SK-N-SH treated with all-trans-retinoic acid at 6 μM for 48 hours (cell line): ENCODE results near the gene COPS9.

Experiments
- ATAC-seq: fragments of 200-7000 bp; cut with Tn5 transposase; 3 replicates; pipeline ENCODE4 v1.9.1; 2020; ENCODE audit warnings: mild to moderate bottlenecking, moderate library complexity
- ARNTL ChIP-seq: fragments of 450-650 bp; formaldehyde crosslinking; IDR thresholded peaks from 2 replicates; pipeline ENCODE4 v1.5.0; 2020; ENCODE audit warnings: low read depth, mild to moderate bottlenecking, moderate library complexity, borderline replicate concordance
- BACH2 ChIP-seq: fragments of 250-450 bp; sonication (Bioruptor Pico); IDR thresholded peaks from 2 replicates; pipeline ENCODE4 v1.9.0; 2021; ENCODE audit warnings: mild to moderate bottlenecking, borderline replicate concordance
- CSRNP3 ChIP-seq: fragments of 250-450 bp; sonication (Bioruptor Pico); IDR thresholded peaks from 2 replicates; pipeline ENCODE4 v1.5.1; 2021; ENCODE audit warnings: mild to moderate bottlenecking, moderate library complexity
- ESRRG ChIP-seq: fragments of 250-450 bp; sonication (Bioruptor Pico); IDR thresholded peaks from 2 replicates; pipeline ENCODE4 v1.6.1; 2021; ENCODE audit warnings: mild to moderate bottlenecking
- GLIS3 ChIP-seq: fragments of 250-450 bp; sonication (Bioruptor Pico); IDR thresholded peaks from 2 replicates; pipeline ENCODE4 v1.5.0; 2020; ENCODE audit warnings: mild to moderate bottlenecking, moderate library complexity
- PATZ1 ChIP-seq: fragments of 250-450 bp; sonication (Bioruptor Pico); IDR thresholded peaks from 2 replicates; pipeline ENCODE4 v1.8.0; 2020; ENCODE audit warnings: mild to moderate bottlenecking, moderate library complexity, borderline replicate concordance
- POU6F1 ChIP-seq: fragments of 250-450 bp; sonication (Bioruptor Pico); IDR thresholded peaks from 2 replicates; pipeline ENCODE4 v1.8.0; 2021; ENCODE audit warnings: low read depth, mild to moderate bottlenecking, moderate library complexity, borderline replicate concordance
- PPARA ChIP-seq: fragments of 250-450 bp; sonication (Bioruptor Pico); IDR thresholded peaks from 2 replicates; pipeline ENCODE4 v1.5.0; 2020; ENCODE audit warnings: mild to moderate bottlenecking, borderline replicate concordance
- RARB ChIP-seq: fragments of 250-450 bp; sonication (Bioruptor Pico); IDR thresholded peaks from 2 replicates; pipeline ENCODE4 v1.8.0; 2021; ENCODE audit warnings: mild to moderate bottlenecking, moderate library complexity
- SNAI2 ChIP-seq: fragments of 250-450 bp; sonication (Bioruptor Pico); IDR thresholded peaks from 2 replicates; pipeline ENCODE4 v1.5.0; 2020; ENCODE audit warnings: mild to moderate bottlenecking, moderate library complexity
- TCF4 ChIP-seq: fragments of 250-450 bp; sonication (Bioruptor Pico); IDR thresholded peaks from 2 replicates; pipeline ENCODE4 v1.8.0; 2021; ENCODE audit warnings: mild to moderate bottlenecking, moderate library complexity, borderline replicate concordance
- TOX ChIP-seq: fragments of 250-450 bp; sonication (Bioruptor Pico); IDR thresholded peaks from 2 replicates; pipeline ENCODE4 v1.8.0; 2021; ENCODE audit warnings: mild to moderate bottlenecking, moderate library complexity, borderline replicate concordance
- ZC3H10 ChIP-seq: fragments of 250-450 bp; sonication (Bioruptor Pico); IDR thresholded peaks from 2 replicates; pipeline ENCODE4 v1.5.1; 2021; ENCODE audit warnings: mild to moderate bottlenecking, moderate library complexity
- ZNF565 ChIP-seq: fragments of 450-650 bp; formaldehyde crosslinking; conservative IDR thresholded peaks from 2 replicates; pipeline ENCODE4 v1.5.0; 2020; ENCODE audit warnings: low read depth, mild to moderate bottlenecking, moderate library complexity
- ZNF70 ChIP-seq: fragments of 450-650 bp; formaldehyde crosslinking; IDR thresholded peaks from 2 replicates; pipeline ENCODE4 v1.5.0; 2020; ENCODE audit warnings: mild to moderate bottlenecking, moderate library complexity
- TF ChIP-seq, protein P1 (sequence below): fragments of 250-450 bp; sonication (Bioruptor Pico); IDR thresholded peaks from 2 replicates; pipeline ENCODE4 v1.5.1; 2020; ENCODE audit warnings: low read depth, mild to moderate bottlenecking, moderate library complexity
- TF ChIP-seq, protein P2 (sequence below): fragments of 250-450 bp; sonication (Bioruptor Pico); IDR thresholded peaks from 2 replicates; pipeline ENCODE4 v1.5.0; 2020; ENCODE audit warnings: mild to moderate bottlenecking, moderate library complexity

The COPS9 gene

GRCh38 chr2:240155048-240155744 is 19.1 kb upstream of the COPS9 start (continued):
- TF ChIP-seq CSRNP3 (no peak), RARB (no peak), PPARA (CRISPR knock-in tag) (no peak), ZNF70 (CRISPR knock-in tag) (no peak), ZC3H10 (CRISPR knock-in tag) (no peak), BACH2 (CRISPR knock-in tag) (no peak)

- no peak for ATAC-seq
- TF ChIP-seq SNAI2 (CRISPR knock-in tag) (no peak), ARNTL (CRISPR knock-in tag) (no peak), RARB (no peak), ZNF565 (CRISPR knock-in tag) (no peak), GLIS3 (no peak), BACH2 (CRISPR knock-in tag) (no peak), PATZ1 (CRISPR knock-in tag) (no peak), POU6F1 (no peak), ESRRG (CRISPR knock-in tag) (no peak), TOX (no peak)
- TF ChIP-seq, protein P1, sequence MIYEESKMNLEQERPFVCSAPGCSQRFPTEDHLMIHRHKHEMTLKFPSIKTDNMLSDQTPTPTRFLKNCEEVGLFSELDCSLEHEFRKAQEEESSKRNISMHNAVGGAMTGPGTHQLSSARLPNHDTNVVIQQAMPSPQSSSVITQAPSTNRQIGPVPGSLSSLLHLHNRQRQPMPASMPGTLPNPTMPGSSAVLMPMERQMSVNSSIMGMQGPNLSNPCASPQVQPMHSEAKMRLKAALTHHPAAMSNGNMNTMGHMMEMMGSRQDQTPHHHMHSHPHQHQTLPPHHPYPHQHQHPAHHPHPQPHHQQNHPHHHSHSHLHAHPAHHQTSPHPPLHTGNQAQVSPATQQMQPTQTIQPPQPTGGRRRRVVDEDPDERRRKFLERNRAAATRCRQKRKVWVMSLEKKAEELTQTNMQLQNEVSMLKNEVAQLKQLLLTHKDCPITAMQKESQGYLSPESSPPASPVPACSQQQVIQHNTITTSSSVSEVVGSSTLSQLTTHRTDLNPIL = no peak
- TF ChIP-seq, protein P2, sequence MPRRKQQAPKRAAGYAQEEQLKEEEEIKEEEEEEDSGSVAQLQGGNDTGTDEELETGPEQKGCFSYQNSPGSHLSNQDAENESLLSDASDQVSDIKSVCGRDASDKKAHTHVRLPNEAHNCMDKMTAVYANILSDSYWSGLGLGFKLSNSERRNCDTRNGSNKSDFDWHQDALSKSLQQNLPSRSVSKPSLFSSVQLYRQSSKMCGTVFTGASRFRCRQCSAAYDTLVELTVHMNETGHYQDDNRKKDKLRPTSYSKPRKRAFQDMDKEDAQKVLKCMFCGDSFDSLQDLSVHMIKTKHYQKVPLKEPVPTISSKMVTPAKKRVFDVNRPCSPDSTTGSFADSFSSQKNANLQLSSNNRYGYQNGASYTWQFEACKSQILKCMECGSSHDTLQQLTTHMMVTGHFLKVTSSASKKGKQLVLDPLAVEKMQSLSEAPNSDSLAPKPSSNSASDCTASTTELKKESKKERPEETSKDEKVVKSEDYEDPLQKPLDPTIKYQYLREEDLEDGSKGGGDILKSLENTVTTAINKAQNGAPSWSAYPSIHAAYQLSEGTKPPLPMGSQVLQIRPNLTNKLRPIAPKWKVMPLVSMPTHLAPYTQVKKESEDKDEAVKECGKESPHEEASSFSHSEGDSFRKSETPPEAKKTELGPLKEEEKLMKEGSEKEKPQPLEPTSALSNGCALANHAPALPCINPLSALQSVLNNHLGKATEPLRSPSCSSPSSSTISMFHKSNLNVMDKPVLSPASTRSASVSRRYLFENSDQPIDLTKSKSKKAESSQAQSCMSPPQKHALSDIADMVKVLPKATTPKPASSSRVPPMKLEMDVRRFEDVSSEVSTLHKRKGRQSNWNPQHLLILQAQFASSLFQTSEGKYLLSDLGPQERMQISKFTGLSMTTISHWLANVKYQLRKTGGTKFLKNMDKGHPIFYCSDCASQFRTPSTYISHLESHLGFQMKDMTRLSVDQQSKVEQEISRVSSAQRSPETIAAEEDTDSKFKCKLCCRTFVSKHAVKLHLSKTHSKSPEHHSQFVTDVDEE = no peak
Measured at GRCh38 chr2:240154606-240155005, 18.5 kb upstream of the COPS9 start.

- TF ChIP-seq, protein P2 = no peak
- no peak for TF ChIP-seq TCF4 (CRISPR knock-in tag)
- ATAC-seq = no peak
Measured at GRCh38 chr2:240153418-240153817, 17.3 kb upstream of the COPS9 start.
